Activated CD4-positive, alpha-beta T cell treated with anti-CD3 and anti-CD28 coated beads for 1 hour (primary cell): ENCODE measurements around the gene PRKCE.

Experiments used
- DNase-seq: peaks from one replicate; pipeline ENCODE4 v3.0.0-alpha.2; 2020

The PRKCE gene

GRCh38 chr2:45651415-45652089 lies at the start of gene PRKCE:
Gene PRKCE, plus strand, starts transcription at chr2:45651675.
- peak; percentile 29 for DNase-seq

DNA sequence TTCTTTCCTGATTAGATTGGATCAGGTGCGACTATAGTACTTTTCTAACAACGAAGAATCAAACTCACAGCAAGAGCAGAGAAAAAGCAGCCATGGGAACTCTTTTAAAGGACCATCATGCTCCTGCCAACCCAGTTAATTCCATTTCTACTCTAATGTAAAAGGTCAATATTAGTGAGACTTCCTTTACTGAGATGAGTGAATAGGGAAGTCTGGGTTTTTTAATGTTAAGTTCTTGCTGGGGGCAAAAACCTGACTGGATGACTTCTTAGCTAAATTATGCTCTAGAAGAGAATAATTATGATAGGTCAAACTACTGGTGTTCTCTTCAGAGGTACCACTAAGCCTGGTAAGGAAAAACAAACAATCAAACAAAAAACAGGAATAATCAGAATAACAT lies 48.9 kb upstream of the PRKCE start:
- no peak for DNase-seq

DNA sequence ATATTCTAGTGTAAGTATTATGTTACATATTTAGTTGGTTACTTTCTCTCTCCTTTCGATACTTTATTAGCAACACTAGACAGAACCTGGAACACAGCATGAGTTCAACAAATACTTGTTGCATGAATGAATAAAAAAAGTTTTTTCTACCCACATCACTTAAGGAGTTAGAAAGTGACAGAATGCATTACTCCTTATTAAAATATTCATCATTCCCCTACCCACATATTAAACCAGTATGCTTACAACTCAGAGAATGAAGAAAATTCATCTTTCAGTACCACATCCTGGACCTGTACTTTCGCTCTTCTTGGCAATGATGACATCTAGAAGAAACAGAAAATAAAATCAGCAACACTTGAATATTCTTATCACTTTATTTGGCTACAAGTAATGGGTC lies 46.4 kb upstream of the PRKCE start:
- DNase-seq, result no peak

GRCh38 chr2:45606796-45607195 lies 44.7 kb upstream of the PRKCE start:
- no peak for DNase-seq

DNA sequence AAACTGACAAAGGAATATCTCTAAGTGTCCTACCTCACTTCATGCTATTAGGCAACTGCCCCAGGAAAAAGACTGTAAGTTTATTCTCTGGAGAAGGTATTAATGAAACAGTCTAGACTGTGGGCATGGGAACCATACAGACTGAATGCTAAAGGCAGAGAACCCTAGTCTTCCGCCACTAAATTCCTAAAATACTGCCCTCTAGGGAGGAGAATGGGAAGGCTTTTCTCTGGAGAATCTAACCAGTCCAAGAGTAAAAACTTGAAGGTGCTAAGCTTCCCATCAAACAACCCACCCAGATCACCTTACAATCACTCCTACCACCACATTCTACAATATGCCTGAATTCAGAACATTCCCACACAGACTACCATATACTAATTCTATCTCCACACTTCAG lies 43.8 kb upstream of the PRKCE start:
- no peak for DNase-seq

- DNase-seq, result peak; percentile 18
Observed at GRCh38 chr2:45610281-45611019, 41.0 kb upstream of the PRKCE start.

DNA sequence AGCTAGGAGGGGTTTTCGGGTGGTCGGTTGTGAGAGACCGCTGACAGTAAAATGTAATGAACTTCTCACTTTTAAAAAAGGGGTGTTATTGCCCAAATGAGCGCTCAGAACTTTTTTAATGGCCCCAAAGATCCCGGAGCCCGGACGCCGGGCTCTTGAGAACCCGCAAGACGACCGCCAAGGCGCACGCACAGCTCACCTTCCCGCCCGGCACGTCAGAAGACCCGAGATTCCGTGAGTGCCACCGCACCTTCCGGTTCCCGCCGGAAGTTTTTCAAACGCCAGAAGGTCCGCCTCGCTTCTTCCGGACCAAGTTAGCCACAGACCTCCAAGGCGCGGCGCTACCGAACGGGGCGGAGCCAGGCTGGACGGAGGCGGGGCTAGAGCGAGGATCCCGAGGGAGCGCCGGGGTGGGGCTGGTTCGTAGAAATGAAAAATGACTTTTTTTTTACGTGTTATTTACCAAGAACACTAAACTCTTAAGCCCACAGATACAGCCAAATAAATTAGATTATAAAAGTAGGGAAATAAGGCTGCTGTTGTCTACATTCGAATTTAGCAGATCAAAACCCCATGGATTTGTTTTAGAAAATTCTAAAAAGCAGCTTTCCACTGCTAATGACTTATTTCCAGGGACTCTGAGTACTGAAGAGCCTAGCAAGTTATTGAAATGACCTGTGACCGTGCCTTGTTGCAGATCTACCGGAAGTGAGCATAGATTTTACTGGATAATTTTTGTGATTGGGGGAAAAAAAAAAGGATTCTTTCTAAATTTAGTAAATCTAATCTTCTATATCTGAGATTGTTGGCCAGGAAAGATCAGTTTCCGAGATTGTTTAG lies 40.2 kb upstream of the PRKCE start, which contains the start of gene SRBD1:
Gene SRBD1, minus strand, starts transcription at position 248 of the 840 bp plus-strand sequence. CDS start 5,826 bp downstream, outside the sequence.
- DNase-seq, result peak; percentile 71

DNA sequence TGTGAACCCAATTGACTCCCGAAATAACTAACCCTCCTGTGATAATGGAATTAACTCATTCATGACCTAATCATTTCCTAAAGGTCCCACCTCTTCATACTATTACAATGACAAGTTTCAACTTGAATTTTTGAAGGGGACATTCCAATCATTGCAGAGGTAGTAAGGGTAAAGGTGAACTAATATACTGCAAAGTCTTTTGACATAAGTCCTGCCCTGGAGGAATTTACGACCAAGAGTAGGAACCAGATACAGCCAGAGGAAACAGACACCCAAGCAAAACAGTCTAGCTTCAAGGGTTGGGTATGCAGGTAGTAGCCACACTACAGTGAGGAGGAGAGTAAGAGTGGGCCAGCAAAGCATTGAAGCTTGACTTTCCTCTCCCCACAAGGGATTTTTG lies 39.2 kb upstream of the PRKCE start:
- no peak for DNase-seq

DNA sequence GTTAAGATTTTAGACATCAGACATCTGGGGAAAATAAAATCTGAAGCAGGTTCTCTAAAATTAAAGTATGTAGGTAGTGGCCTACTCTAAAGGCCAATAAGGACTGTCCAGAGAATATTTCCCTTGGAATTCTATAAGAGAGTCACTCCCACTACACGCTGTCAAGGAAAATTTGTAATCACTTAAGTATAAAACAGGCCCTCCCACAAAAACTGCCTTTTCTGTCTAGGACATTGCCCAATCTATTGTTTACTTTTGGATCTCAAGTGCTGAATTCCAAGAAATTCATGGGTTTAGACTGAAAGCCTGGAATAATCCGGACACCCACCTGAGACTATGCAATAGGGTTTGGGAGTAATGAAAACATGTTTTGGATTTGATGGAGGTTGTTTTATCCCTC lies 38.7 kb upstream of the PRKCE start:
- DNase-seq, result no peak

GRCh38 chr2:45614330-45614729 lies 37.1 kb upstream of the PRKCE start:
- DNase-seq, result no peak

DNA sequence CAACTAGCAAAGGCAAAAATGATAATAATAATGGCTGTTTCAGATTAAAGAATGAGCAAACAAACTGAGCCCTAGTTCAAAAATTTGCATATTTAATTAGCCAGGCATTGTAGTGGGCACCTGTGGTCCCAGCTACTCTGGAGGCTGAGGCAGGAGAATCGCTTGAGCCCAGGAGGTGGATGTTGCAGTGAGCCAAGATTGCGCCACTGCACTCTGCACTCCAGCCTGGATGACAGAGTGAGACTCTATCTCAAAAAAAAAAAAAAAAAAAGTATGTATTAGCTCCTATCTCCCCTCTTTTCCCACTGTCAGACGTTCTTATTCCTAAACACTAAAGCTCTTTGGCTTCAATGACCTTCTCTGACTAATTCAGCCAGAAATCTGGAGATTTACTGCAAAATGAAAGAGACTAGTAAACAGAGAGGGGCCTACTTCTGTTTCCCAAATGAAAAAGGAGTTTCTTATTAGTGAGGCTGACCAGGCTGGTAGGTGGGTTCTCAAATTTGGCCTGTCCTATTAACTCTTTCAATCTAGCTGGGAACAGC lies 36.5 kb upstream of the PRKCE start:
- no peak for DNase-seq

DNA sequence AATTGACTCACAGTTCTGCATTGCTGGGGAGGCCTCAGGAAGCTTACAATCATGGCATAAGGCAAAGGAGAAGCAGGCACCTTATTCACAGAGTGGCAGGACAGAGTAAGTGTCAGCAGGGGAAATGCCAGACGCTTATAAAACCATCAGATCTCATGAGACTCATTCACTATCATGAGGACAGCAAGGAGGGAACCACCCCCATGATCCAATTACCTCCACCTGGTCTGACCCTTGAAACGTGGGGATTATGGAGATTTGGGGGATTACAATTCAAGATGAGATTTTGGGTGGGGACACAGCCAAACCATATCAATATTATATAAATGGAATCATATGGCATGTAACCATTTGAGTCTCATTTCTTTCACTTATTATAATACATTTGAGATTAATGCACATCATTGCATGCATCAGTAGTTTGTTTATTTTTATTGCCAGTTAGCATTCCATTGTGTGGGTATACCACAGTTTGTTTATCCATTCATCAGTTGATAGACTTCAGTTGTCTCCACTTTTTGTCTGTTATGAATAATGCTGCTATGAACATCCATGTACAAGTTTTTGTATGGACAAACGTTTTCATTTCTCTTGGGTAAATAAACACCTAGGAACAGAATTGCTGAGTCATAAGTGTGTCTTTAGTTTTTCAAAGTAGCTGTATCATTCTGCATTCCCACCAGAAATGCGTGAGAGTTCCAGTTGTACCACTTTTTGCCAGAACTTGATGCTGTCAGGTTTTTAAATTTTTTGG lies 34.6 kb upstream of the PRKCE start:
- DNase-seq, result no peak

DNA sequence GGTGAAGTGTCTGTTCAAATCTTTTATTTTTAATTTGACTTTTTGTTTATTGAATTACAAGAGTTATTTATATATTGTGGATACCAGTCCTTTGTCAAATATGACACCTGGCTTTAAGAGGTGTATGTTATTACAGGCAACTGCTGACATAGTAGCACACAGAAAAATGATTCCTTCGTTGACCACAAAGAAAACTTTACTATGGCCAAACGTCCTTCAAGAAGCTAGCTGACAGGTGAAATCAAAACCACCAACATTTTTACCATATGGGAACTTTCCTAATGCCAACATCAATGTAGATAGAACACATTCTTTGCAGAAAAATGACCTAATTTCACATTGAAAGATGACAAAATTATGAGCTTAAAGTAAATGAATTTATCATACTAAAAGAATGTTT lies 34.0 kb upstream of the PRKCE start:
- DNase-seq, result no peak

DNA sequence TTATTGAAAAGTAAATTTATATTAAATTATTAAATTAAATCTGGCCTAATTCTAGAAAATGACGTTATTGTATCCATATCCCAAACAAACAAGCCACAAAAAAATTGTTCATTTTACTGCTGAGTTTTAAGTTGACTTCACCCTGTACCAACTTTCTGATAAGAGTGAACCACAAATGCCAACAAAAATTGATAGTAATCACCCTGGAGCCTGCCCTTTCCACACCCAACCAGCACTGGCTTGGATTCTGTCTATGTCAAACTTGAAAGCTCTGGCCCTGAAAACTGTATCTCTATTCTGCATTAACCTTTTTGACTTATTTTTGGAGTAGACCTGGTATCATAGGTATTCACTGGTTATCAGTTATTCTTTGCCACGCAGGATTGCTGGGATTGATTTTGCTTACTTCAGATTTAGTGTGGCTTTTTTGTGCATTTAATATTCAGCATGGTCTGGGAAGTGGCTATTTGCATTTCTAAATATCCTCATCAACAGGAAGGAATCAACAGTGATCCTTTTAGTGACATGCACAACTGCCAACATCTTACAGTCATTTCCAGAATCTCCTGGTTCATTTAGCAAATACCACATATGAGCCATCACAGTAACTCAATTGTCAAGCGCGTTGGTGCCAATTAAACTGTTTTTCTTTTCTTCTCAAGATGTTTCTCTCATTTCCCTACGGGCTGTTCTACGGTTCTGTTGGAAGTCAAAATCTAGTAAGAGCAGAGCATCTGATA lies 29.0 kb upstream of the PRKCE start:
- no peak for DNase-seq

DNA sequence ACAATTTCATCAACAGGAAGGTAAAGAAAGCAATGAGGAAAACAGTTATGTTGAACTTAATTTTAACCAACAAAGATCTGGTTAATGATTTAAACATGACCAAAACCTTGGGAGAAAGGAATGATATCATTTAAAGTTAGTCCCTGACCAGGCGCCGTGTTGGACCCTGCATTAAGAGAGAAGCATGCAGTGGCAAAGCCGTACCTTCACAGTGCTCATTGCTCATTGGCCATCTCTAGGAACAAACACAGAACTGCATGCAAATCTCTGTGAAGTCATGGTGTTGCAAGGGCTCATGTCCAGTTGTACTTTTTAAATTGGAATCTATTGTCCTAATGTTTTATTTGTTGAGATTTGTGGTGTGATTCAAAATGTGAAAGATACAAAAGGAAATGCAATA lies 28.4 kb upstream of the PRKCE start:
- no peak for DNase-seq

GRCh38 chr2:45625824-45626223 lies 25.7 kb upstream of the PRKCE start:
- DNase-seq, result no peak

GRCh38 chr2:45626387-45627221 lies 24.9 kb upstream of the PRKCE start:
- no peak for DNase-seq

GRCh38 chr2:45627911-45628310 lies 23.6 kb upstream of the PRKCE start:
- no peak for DNase-seq

- no peak for DNase-seq
Observed at GRCh38 chr2:45629971-45630370, 21.5 kb upstream of the PRKCE start.

DNA sequence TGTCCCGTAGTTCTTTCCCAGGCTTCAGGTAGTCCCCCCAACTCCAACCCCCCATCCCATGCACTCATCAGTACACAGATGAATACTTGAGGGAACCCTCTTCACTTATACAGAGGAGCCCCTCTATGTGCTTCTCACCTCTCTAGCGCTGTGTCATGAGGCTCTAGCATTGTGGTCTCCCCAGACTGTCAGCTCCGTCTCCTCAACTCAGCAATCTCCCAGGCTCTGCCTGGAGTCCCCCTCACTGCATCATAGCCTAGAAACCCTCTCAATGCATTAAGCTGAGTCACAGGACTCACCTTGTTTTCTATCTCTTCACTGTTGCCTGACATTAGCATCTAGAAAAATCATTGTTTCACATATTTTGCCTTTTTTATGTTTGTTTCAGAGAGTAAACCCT lies 20.2 kb upstream of the PRKCE start:
- no peak for DNase-seq

GRCh38 chr2:45631955-45632354 lies 19.5 kb upstream of the PRKCE start:
- no peak for DNase-seq
